ENCODE results near the gene PSMB7.

GRCh38 chr9:124311283-124311682 is 104.0 kb downstream of the PSMB7 start:
- no peak for TF ChIP-seq CTCF (IDR thresholded peaks at IDR 0.05; ENCODE audit: insufficient read depth, low read length, poor library complexity, severe bottlenecking)
- TF ChIP-seq EZH2phosphoT487 (conservative IDR thresholded peaks at IDR 0.05; ENCODE audit: low read length): no peak
